Midbrain (tissue), 1 donor: ENCODE results near the gene FN1.
"Not testable (repeated sequence)": the region's sequence is repeated elsewhere in the genome, so short reads cannot be mapped to it uniquely, and the experiment has no call there.

Experiments
- DNase-seq: peaks from one replicate; lab custom pipeline; 2025; lab: John Stamatoyannopoulos, UW

The FN1 gene

GRCh38 chr2:215364157-215365155 is 71.4 kb downstream of the FN1 start:
- no peak for DNase-seq

- no peak for DNase-seq
These were observed 72.3 kb downstream of the FN1 start for GRCh38 chr2:215363461-215364156.

GRCh38 chr2:215363039-215363438 is 72.8 kb downstream of the FN1 start:
- no peak for DNase-seq

- no peak for DNase-seq
These were observed 73.3 kb downstream of the FN1 start for GRCh38 chr2:215362562-215362904.

GRCh38 chr2:215361876-215362561 is 73.8 kb downstream of the FN1 start:
- no peak for DNase-seq

- no peak for DNase-seq
These were observed 74.5 kb downstream of the FN1 start for GRCh38 chr2:215361211-215361875.

GRCh38 chr2:215360596-215360995 is 75.3 kb downstream of the FN1 start:
- DNase-seq, result no peak

GRCh38 chr2:215360059-215360458 is 75.8 kb downstream of the FN1 start:
- not testable (repeated sequence) for DNase-seq

- no peak for DNase-seq
These were observed 76.3 kb downstream of the FN1 start for GRCh38 chr2:215359576-215359922.

- DNase-seq, result no peak
These were observed 76.8 kb downstream of the FN1 start for GRCh38 chr2:215358891-215359575.

GRCh38 chr2:215358312-215358845 is 77.5 kb downstream of the FN1 start:
- no peak for DNase-seq

GRCh38 chr2:215357660-215358059 is 78.2 kb downstream of the FN1 start:
- DNase-seq, result no peak

GRCh38 chr2:215356948-215357461 is 78.9 kb downstream of the FN1 start:
- no peak for DNase-seq

- no peak for DNase-seq
These were observed 79.4 kb downstream of the FN1 start for GRCh38 chr2:215356334-215356947.

- DNase-seq, result no peak
These were observed 80.1 kb downstream of the FN1 start for GRCh38 chr2:215355801-215356200.

- DNase-seq, result no peak
These were observed 80.8 kb downstream of the FN1 start for GRCh38 chr2:215354771-215355695.

GRCh38 chr2:215352602-215353001 is 83.3 kb downstream of the FN1 start:
- no peak for DNase-seq

- DNase-seq, result no peak
These were observed 88.0 kb downstream of the FN1 start for GRCh38 chr2:215347878-215348277.

GRCh38 chr2:215338883-215339679 is 96.8 kb downstream of the FN1 start:
- no peak for DNase-seq
